ENCODE results near the gene ZNF710. TPM values are rescaled to one million over a fixed set of nuclear protein-coding genes. Genes with fewer than 3 reads are reported as not detected.

ZNF710 gene
- total and polyA plus RNA-seq, 2 of the 4 experiments (the other 2 are of a cell fraction) = 7.6 to 8.2 TPM

DNA sequence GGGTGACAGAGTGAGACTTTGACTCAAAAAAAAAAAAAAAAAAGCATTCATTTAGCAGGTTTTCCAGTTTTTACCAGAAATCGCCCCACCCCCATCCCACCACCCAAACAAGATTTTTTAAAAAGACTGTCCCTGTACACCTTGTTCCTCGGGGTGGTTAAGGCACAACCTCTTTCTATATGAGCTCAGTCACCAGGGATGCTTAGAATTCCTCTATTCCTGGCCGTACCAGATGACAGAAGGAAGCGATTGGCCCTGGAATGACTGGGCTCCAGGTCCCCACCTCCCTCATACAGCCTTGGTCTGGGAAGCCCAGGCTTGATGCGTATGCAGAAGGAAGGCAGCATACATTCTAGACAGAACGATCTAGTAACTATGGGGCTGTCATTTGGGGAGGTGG lies 75.6 kb downstream of the ZNF710 start:
- peaks cover 3 to 16% of the 10 kb centered on the region in 2 experiments; a peak in 2 of 4 replicates for H3K79me1 ChIP-seq (ENCODE audit: low read depth in 1 of 2, low read length in 2 of 2)
- no peak overlapping the region for H4K91ac ChIP-seq (ENCODE audit: insufficient read depth, low read depth, low read length)
- no peak overlapping the region for H4K5ac ChIP-seq (ENCODE audit: low read depth, low read length)
- H2AK5ac ChIP-seq (ENCODE audit: low read depth, low read length) = no peak overlapping the region
- H2AFZ ChIP-seq (replicated peaks; ENCODE audit: low read length, poor library complexity) = peak overlapping the region; percentile 41
- H3K18ac ChIP-seq (ENCODE audit: low read depth, low read length) = no peak overlapping the region
- H3K14ac ChIP-seq (replicated peaks; ENCODE audit: low read depth, low read length) = no peak overlapping the region
- no peak overlapping the region for H2BK5ac ChIP-seq (ENCODE audit: low read depth, low read length, poor library complexity, severe bottlenecking)
- no peak overlapping the region for H3K4ac ChIP-seq (ENCODE audit: low read depth, low read length)
- 80% methylated on average over 1 of the region's 6 CpGs; no CpG with 5 or more reads in 1 of the 2 experiments for WGBS, 2 experiments (ENCODE audit: extremely low coverage in 2 of 2, insufficient read length in 1 of 2)
- H4K8ac ChIP-seq (ENCODE audit: low read depth in 2 of 2, low read length in 2 of 2) = no peak overlapping the region
- H3K56ac ChIP-seq (ENCODE audit: extremely low read depth, insufficient read depth, low read length) = no peak overlapping the region
- no peaks in the 10 kb centered on the region for H3K9me1 ChIP-seq (ENCODE audit: insufficient read depth, low read length)
- H3K9me3 ChIP-seq (ENCODE audit: control insufficient read depth, insufficient read depth, low read length) = no peaks in the 10 kb centered on the region
- no peak overlapping the region for H3K23ac ChIP-seq (ENCODE audit: low read depth, low read length)
- H2BK20ac ChIP-seq (ENCODE audit: low read depth, low read length) = no peak overlapping the region
- dilution Hi-C loops (cut with HindIII; ENCODE audit: low sequenced_read_pairs, unreplicated experiment) (no loop called here), in situ Hi-C loops (cut with MboI; ENCODE audit: low sequenced_read_pairs) (loop anchor here (10.0 kb wide), 1 partner anchor 322 kb away; the partner anchor contains the start of gene MESP1), intact Hi-C loops (cut with micrococcal nuclease) (no loop called here)
- DNase-seq (no peak), ATAC-seq (ENCODE audit: low read depth) (no peak)
- H3K36me3 ChIP-seq (ENCODE audit: control insufficient read depth, insufficient read depth, low read length) = peaks cover 47% of the 10 kb centered on the region
- H3K4me2 ChIP-seq (ENCODE audit: low read depth, low read length) = no peak overlapping the region
- H3K4me3 ChIP-seq (ENCODE audit: insufficient read depth, low read depth, low read length) = no peak overlapping the region
- H3K9ac ChIP-seq (ENCODE audit: low read depth, low read length) = no peak overlapping the region
- TF ChIP-seq RAD21 (IDR thresholded peaks at IDR 0.05; ENCODE audit: low read length) = no peak
- no peak for TF ChIP-seq MAFK (IDR thresholded peaks at IDR 0.05; ENCODE audit: low read depth, low read length)
- TF ChIP-seq, protein P1, sequence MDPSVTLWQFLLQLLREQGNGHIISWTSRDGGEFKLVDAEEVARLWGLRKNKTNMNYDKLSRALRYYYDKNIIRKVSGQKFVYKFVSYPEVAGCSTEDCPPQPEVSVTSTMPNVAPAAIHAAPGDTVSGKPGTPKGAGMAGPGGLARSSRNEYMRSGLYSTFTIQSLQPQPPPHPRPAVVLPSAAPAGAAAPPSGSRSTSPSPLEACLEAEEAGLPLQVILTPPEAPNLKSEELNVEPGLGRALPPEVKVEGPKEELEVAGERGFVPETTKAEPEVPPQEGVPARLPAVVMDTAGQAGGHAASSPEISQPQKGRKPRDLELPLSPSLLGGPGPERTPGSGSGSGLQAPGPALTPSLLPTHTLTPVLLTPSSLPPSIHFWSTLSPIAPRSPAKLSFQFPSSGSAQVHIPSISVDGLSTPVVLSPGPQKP (IDR thresholded peaks at IDR 0.05; ENCODE audit: borderline replicate concordance, low read depth, low read length) = no peak
- no peak for TF ChIP-seq BHLHE40 (IDR thresholded peaks at IDR 0.05; ENCODE audit: low read depth, low read length)
- TF ChIP-seq FOS (IDR thresholded peaks at IDR 0.05; ENCODE audit: low read depth, low read length) = no peak
- no peak for TF ChIP-seq MAZ (IDR thresholded peaks at IDR 0.05; ENCODE audit: borderline replicate concordance, low read depth, low read length)
- TF ChIP-seq CHD1 (IDR thresholded peaks at IDR 0.05; ENCODE audit: low read depth, low read length) = no peak
- H3K4me1 ChIP-seq (ENCODE audit: control insufficient read depth, insufficient read depth, low read length) = no peaks in the 10 kb centered on the region
- no peak overlapping the region for H3K27ac ChIP-seq (ENCODE audit: insufficient read depth, low read length)
- ChIA-PET CTCF (no interaction called here), POLR2A (ENCODE audit: unreplicated experiment) (no interaction called here)
- no peaks in the 10 kb centered on the region for H3K27me3 ChIP-seq (ENCODE audit: control insufficient read depth, insufficient read depth, low read length)
- H2BK15ac ChIP-seq (ENCODE audit: low read depth, low read length) = no peak overlapping the region
- H4K20me1 ChIP-seq (ENCODE audit: insufficient read depth, low read length) = no peaks in the 10 kb centered on the region
- H2AK9ac ChIP-seq (replicated peaks; ENCODE audit: low read depth, low read length, poor library complexity) = no peak overlapping the region
- no peak overlapping the region for H2BK120ac ChIP-seq (ENCODE audit: low read depth, low read length)
- BruUV-seq (replicated peaks) = no TSS peak
